KMS-11 (cell line): ENCODE results near the gene GDF15.

ENCODE experiments used
- H2AFZ ChIP-seq: fragments of 200-600 bp; sonication (generic); 2 replicates; pipeline ENCODE4 v1.6.1; 2016; ENCODE audit warnings: antibody characterized with exemption, mixed run types, low read depth
- H3K27ac ChIP-seq: fragments of 200-600 bp; sonication (generic); 2 replicates; pipeline ENCODE4 v1.6.1; 2016; ENCODE audit warnings: mild to moderate bottlenecking, mixed run types
- H3K27me3 ChIP-seq: fragments of 200-600 bp; sonication (generic); 2 replicates; pipeline ENCODE4 v1.6.1; 2017; ENCODE audit warnings: mild to moderate bottlenecking, low read depth, mixed run types, moderate library complexity; ENCODE audit not compliant: insufficient read depth
- H3K36me3 ChIP-seq: fragments of 200-600 bp; sonication (generic); 2 replicates; pipeline ENCODE4 v1.6.1; 2017; ENCODE audit warnings: mild to moderate bottlenecking, mixed run types; ENCODE audit not compliant: insufficient read depth
- H3K4me1 ChIP-seq: fragments of 200-600 bp; sonication (generic); 2 replicates; pipeline ENCODE4 v1.6.1; 2016; ENCODE audit warnings: mild to moderate bottlenecking, low read depth, mixed run types; ENCODE audit not compliant: poor library complexity, severe bottlenecking
- H3K4me2 ChIP-seq: fragments of 200-600 bp; sonication (generic); 2 replicates; pipeline ENCODE4 v1.7.0; 2016; ENCODE audit warnings: mild to moderate bottlenecking, mixed run types
- H3K4me3 ChIP-seq: fragments of 200-600 bp; sonication (generic); IDR thresholded peaks from 2 replicates; pipeline ENCODE4 v1.6.1; 2017; ENCODE audit warnings: low read depth, low read length, mixed read lengths; ENCODE audit not compliant: insufficient read depth
- H3K79me2 ChIP-seq: fragments of 200-600 bp; sonication (generic); 2 replicates; pipeline ENCODE4 v1.6.1; 2016; ENCODE audit warnings: low read depth, mixed run types; ENCODE audit not compliant: insufficient read depth
- H3K9ac ChIP-seq: fragments of 200-600 bp; sonication (generic); 2 replicates; pipeline ENCODE4 v1.6.1; 2016; ENCODE audit warnings: mild to moderate bottlenecking, mixed run types
- H4K20me1 ChIP-seq: fragments of 200-600 bp; sonication (generic); 2 replicates; pipeline ENCODE4 v1.6.1; 2016; ENCODE audit warnings: mild to moderate bottlenecking, mixed run types; ENCODE audit not compliant: insufficient read depth
- CTCF ChIP-seq: fragments of 200-600 bp; sonication (generic); conservative IDR thresholded peaks from 2 replicates; pipeline ENCODE4 v1.6.1; 2017; ENCODE audit warnings: low read depth, mild to moderate bottlenecking, antibody characterized with exemption, low read length, moderate library complexity, mixed read lengths

Gene GDF15

GRCh38 chr19:18434411-18435175 is 48.6 kb downstream of the GDF15 start:
- H3K27me3 ChIP-seq, result no peaks in the 10 kb centered on the region
- no peak overlapping the region for H3K9ac ChIP-seq
- H3K4me1 ChIP-seq, result peaks cover 19% of the 10 kb centered on the region
- H4K20me1 ChIP-seq, result no peaks in the 10 kb centered on the region
- no peak overlapping the region for H3K4me3 ChIP-seq
- H3K36me3 ChIP-seq, result no peaks in the 10 kb centered on the region
- TF ChIP-seq CTCF, result no peak
- H2AFZ ChIP-seq, result no peak overlapping the region
- H3K4me2 ChIP-seq, result 0 out of 2 replicates have a peak overlapping the region, but pooled peaks have one; percentile 15
- no peak overlapping the region for H3K27ac ChIP-seq
- no peaks in the 10 kb centered on the region for H3K79me2 ChIP-seq

DNA sequence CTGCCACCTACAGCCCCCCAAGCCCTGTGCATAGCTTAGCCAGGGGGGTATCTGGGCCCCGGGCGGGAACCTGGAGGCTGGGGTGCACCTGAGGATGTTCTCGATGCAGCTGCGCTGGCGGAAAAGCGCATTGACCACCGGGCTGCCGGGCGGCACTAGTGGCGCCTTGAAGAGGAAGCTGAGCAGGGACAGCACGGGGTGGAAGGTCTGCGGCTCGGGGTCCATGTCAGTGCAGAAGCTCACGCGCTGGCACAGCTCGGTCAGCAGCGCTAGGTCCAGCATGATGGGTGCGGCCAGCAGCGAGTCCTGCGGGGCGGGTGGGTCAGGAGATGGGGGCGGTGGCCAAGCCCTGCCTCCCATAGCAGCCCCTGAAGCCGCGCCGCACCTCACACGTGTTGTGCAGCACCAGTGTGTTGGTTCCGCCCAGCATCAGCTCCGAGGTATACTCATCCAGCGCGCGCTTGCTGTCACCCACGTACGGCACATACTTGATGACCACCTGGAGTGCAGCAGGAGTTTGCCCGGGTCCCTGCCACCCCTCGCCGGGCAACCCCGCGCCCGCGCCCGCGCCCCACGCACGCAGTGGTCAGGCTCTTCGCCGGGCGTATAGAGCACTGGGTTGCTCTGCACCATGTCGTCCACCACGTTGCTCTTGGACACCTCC is 49.4 kb downstream of the GDF15 start:
- no peak overlapping the region for H3K27ac ChIP-seq

GRCh38 chr19:18435842-18436670 is 50.1 kb downstream of the GDF15 start:
- Histone ChIP-seq H3K4me3 (no peak overlapping the region), H3K27ac (no peak overlapping the region), H3K4me1 (peaks cover 6% of the 10 kb centered on the region), H3K4me2 (no peak overlapping the region), H3K27me3 (no peaks in the 10 kb centered on the region), H3K79me2 (no peaks in the 10 kb centered on the region), H3K36me3 (no peaks in the 10 kb centered on the region), H3K9ac (no peak overlapping the region), H2AFZ (no peak overlapping the region), H4K20me1 (no peaks in the 10 kb centered on the region)
- TF ChIP-seq CTCF, result no peak

More for the DNA sequence above, 49.4 kb downstream of the GDF15 start:
- H3K4me2 ChIP-seq, result no peak overlapping the region
- TF ChIP-seq CTCF, result no peak
- H3K4me3 ChIP-seq, result no peak overlapping the region
- no peaks in the 10 kb centered on the region for H3K36me3 ChIP-seq
- H3K79me2 ChIP-seq, result no peaks in the 10 kb centered on the region
- H4K20me1 ChIP-seq, result no peaks in the 10 kb centered on the region
- no peaks in the 10 kb centered on the region for H3K27me3 ChIP-seq
- no peak overlapping the region for H3K9ac ChIP-seq
- no peak overlapping the region for H2AFZ ChIP-seq
- peaks cover 12% of the 10 kb centered on the region for H3K4me1 ChIP-seq

GRCh38 chr19:18436671-18437490 is 50.9 kb downstream of the GDF15 start:
- Histone ChIP-seq H3K9ac (no peak overlapping the region), H4K20me1 (no peaks in the 10 kb centered on the region), H3K4me3 (no peak overlapping the region), H3K36me3 (no peaks in the 10 kb centered on the region), H3K27me3 (no peaks in the 10 kb centered on the region), H3K4me2 (no peak overlapping the region), H3K79me2 (no peaks in the 10 kb centered on the region), H2AFZ (no peak overlapping the region; the same call in 1 of the 2 replicates), H3K27ac (no peak overlapping the region), H3K4me1 (peaks cover 6% of the 10 kb centered on the region)
- no peak for TF ChIP-seq CTCF
